Left forelimb (tissue), 1 donor: ENCODE measurements around the gene GRIFIN.
A peak's percentile ranks its signal among the peaks of the same experiment; 100 is the strongest.

Experiments used
- DNase-seq: peaks from one replicate; pipeline ENCODE4 v3.0.0-alpha.2; 2018; ENCODE audit warnings: low spot score

The GRIFIN gene

GRCh38 chr7:2498708-2499107 is 22.5 kb upstream of the GRIFIN start:
- no peak for DNase-seq

GRCh38 chr7:2497500-2498336 is 21.5 kb upstream of the GRIFIN start:
- peak; percentile 86 for DNase-seq

GRCh38 chr7:2497065-2497464 is 20.9 kb upstream of the GRIFIN start:
- DNase-seq = no peak

- DNase-seq = no peak
These were observed 20.2 kb upstream of the GRIFIN start for GRCh38 chr7:2496375-2496774.

GRCh38 chr7:2495418-2496299 is 19.5 kb upstream of the GRIFIN start:
- DNase-seq = no peak

GRCh38 chr7:2494191-2495130 is 18.3 kb upstream of the GRIFIN start:
- DNase-seq = no peak

GRCh38 chr7:2493205-2494164 is 17.3 kb upstream of the GRIFIN start:
- DNase-seq = no peak

GRCh38 chr7:2492038-2492437 is 15.8 kb upstream of the GRIFIN start:
- DNase-seq = no peak

GRCh38 chr7:2490181-2490651 is 14.0 kb upstream of the GRIFIN start:
- no peak for DNase-seq

GRCh38 chr7:2488681-2489080 is 12.5 kb upstream of the GRIFIN start:
- DNase-seq = no peak

GRCh38 chr7:2488272-2488645 is 12.1 kb upstream of the GRIFIN start:
- no peak for DNase-seq

GRCh38 chr7:2487586-2488271 is 11.5 kb upstream of the GRIFIN start:
- peak; percentile 91 for DNase-seq

- DNase-seq = no peak
These were observed 8.7 kb upstream of the GRIFIN start for GRCh38 chr7:2484868-2485267.

GRCh38 chr7:2483494-2483893 is 7.3 kb upstream of the GRIFIN start:
- DNase-seq = no peak

GRCh38 chr7:2482725-2483451 is 6.7 kb upstream of the GRIFIN start:
- DNase-seq = no peak

- no peak for DNase-seq
These were observed 5.0 kb upstream of the GRIFIN start for GRCh38 chr7:2481195-2481594.

- DNase-seq = no peak
These were observed 3.8 kb upstream of the GRIFIN start for GRCh38 chr7:2480070-2480408.

- DNase-seq = no peak
These were observed 3.3 kb upstream of the GRIFIN start for GRCh38 chr7:2479276-2480069.

GRCh38 chr7:2478800-2479199 is 2.6 kb upstream of the GRIFIN start:
- peak; percentile 74 for DNase-seq
